Upper lobe of left lung (tissue), 4 donors: ENCODE measurements around the gene ANXA9.

Experiments used
- POLR2A ChIP-seq, 4 donors: fragments of 450-650 bp; IDR thresholded peaks; one replicate each; pipeline ENCODE4 v1.5.1; 2016 to 2017; ENCODE audit warnings: antibody characterized with exemption in 4 of 4, mild to moderate bottlenecking in 2 of 4
- TF ChIP-seq, protein P1 (sequence below), 6 experiments: fragments of 450-650 bp in 4 of 6; fragments of 200-600 bp in 2 of 6; sonication (generic) in 2 of 6; IDR thresholded peaks; one replicate each; pipeline ENCODE4 v1.5.1; 2016 to 2019; ENCODE audit warnings: antibody characterized with exemption in 6 of 6

DNA sequence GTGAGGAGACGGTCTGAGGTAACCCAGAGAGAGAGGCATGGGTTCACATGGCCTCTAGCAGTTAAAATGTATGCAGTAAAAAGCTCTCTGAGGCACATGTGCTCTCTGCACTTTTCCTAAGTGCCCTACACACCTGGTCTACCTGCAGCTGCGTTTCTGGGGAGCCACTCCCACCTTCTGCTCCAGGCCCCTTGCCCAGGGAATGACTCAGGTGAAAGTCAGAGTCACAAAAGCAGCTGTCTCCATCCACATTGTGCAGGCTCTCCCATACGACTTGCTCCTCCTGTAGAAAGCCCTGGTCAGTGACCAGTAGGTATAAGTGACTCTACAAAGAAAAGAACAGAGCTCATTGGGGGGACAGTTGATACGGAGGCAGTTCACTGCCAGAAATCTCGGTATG is 15.9 kb downstream of the ANXA9 start:
- no peak for TF ChIP-seq POLR2A (IDR thresholded peaks at IDR 0.05)
- TF ChIP-seq, protein P1, sequence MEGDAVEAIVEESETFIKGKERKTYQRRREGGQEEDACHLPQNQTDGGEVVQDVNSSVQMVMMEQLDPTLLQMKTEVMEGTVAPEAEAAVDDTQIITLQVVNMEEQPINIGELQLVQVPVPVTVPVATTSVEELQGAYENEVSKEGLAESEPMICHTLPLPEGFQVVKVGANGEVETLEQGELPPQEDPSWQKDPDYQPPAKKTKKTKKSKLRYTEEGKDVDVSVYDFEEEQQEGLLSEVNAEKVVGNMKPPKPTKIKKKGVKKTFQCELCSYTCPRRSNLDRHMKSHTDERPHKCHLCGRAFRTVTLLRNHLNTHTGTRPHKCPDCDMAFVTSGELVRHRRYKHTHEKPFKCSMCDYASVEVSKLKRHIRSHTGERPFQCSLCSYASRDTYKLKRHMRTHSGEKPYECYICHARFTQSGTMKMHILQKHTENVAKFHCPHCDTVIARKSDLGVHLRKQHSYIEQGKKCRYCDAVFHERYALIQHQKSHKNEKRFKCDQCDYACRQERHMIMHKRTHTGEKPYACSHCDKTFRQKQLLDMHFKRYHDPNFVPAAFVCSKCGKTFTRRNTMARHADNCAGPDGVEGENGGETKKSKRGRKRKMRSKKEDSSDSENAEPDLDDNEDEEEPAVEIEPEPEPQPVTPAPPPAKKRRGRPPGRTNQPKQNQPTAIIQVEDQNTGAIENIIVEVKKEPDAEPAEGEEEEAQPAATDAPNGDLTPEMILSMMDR (IDR thresholded peaks at IDR 0.05): no peak
